ENCODE results near the gene USP2.

GRCh38 chr11:119404872-119405271 is 23.4 kb upstream of the USP2 start:
- TF ChIP-seq POLR2A (IDR thresholded peaks at IDR 0.05) (no peak), CTCF (IDR thresholded peaks at IDR 0.05) (no peak)
